Measurements from ENCODE around the gene CCDC116.
"Not testable (repeated sequence)": the region's sequence is repeated elsewhere in the genome, so short reads cannot be mapped to it uniquely, and the experiment has no call there.

CCDC116 gene

DNA sequence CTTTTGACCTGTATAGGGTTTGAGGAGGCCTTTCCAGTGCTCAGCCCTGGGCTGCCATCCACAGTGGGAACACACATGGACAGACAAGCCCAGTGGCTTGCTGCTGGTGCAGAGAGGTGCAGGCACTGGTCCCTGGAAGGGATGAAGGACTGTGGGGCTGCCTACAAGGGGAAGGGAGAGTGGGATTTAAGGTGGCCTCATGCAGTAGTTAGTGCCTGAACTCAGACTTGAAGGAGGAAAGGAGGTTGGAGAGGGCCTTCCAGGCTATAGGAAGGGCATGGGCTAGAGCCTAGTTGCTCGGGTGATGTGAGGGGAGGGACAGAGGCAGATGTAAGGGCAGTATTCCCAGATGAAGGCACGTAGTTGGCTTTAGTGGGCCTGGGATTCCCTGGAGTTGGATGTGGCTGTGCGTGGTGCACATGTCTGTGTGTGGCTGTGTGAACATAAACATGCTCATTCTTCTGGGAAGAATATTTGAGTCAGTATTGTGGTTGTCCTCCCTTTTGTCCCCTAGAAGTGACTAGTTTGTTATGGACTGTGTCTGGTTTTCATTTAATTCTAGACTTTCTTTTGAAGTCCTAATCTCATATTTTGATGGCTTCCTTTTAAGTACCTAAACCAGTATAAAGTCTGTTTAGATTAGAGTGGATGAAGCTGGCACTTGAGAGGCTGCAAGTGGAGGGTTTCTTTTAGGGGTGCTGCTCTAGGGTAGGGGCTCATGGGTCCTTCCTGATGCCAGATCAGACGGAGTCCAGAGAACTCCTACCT, 21.2 kb upstream of the CCDC116 start:
- no peak for DNase-seq

- no peak for DNase-seq
These were observed 19.7 kb upstream of the CCDC116 start for GRCh38 chr22:21612858-21613257.

GRCh38 chr22:21613553-21614233, 18.9 kb upstream of the CCDC116 start:
- DNase-seq, result no peak

- DNase-seq, result no peak
These were observed 16.8 kb upstream of the CCDC116 start for GRCh38 chr22:21615731-21616130.

GRCh38 chr22:21617337-21617736, 15.2 kb upstream of the CCDC116 start:
- DNase-seq, result not testable (repeated sequence)

DNA sequence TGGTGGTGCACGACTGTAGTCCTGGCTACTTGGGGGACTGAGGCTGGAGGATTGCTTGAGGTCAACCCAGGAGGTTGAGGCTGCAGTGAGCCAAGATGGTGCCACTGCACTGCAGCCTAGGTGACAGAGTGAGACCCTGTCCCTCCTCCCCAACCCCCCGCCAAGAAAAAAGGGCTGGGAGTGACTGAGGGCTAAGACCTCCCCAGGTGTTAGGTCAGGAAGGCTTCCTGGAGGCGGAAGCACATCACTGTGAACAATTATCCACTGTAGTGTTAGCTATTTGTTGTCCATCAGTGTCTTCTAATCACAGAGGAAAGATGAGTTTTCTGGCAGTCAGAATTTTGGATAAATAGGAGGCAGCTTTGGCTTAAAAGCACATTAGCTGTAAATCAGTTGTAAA, 11.5 kb upstream of the CCDC116 start:
- no peak for DNase-seq

- no peak for DNase-seq
These were observed 10.3 kb upstream of the CCDC116 start for GRCh38 chr22:21622011-21622918.

DNA sequence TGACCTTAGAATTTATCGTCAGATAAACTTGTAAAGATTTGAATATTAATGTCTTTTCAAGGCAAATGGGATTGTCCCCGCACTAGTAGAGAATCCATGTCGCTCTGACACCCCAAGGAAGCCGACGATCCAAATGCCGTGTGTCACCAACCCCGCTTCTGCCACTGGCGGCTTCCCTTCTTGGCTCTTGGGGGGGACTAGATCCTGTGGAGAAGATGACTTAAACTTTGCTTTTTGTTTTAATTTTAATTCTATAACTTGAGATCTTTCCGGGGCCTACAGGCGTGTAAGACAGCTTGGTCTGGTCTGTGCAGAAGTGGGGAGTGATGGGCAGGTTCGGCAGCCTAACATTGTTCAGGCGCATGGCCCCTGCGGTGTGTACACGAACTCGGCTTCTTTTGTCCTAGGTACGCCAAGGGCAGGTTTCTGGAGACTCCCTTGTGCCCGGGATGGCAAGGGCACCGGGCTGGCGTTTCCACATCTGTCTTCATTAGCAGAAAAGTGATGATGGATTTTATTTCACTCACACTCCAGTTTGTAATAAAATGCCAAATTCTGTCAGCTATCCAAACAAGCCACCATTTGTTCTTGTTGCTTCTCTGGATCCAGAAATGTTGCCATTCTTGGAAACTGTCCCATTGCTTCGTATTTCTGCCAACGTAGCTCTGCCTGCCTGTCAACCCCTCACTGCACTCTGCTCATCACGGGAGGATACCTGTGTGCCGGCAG, 9.5 kb upstream of the CCDC116 start:
- no peak for DNase-seq

GRCh38 chr22:21623648-21623970, 9.0 kb upstream of the CCDC116 start:
- DNase-seq, result no peak

DNA sequence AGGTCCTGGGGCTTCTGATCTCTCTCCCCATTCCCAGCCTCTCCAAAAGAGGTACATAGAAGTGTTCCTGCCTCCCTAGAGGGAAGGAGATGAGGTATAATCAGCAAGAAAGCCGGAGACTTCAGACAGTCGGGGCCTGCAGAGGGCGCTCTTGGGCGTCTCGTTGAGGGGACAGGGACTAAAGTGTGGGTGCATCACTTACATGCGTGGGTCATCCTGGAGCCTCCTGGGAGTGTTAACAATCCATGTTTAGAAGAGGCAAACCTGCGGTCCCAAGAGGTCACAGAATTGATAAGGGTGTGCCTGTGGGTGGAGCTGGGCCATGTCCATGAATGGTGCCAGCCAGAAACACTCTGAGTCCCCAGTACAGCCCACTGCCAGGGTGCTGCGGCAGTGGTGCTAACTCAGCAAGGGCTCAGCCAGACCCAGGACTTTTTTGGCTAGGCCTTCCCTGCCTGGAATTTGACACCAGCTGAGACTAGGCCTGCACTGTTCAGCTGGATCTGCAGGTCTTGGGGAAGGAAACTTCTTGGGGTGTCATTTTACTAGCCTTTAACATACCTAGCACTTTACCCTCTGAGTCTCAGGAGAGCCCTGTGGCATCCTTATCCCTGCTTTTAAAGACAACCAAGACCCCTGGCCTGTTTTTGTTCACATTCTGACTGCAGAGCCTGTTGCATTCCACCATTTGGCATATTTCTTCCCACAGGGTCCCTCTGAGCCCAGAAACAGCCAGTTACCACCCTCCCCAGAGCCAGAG, 8.3 kb upstream of the CCDC116 start:
- DNase-seq, result peak; percentile 72

GRCh38 chr22:21624880-21625791, 7.4 kb upstream of the CCDC116 start:
- DNase-seq, result no peak

DNA sequence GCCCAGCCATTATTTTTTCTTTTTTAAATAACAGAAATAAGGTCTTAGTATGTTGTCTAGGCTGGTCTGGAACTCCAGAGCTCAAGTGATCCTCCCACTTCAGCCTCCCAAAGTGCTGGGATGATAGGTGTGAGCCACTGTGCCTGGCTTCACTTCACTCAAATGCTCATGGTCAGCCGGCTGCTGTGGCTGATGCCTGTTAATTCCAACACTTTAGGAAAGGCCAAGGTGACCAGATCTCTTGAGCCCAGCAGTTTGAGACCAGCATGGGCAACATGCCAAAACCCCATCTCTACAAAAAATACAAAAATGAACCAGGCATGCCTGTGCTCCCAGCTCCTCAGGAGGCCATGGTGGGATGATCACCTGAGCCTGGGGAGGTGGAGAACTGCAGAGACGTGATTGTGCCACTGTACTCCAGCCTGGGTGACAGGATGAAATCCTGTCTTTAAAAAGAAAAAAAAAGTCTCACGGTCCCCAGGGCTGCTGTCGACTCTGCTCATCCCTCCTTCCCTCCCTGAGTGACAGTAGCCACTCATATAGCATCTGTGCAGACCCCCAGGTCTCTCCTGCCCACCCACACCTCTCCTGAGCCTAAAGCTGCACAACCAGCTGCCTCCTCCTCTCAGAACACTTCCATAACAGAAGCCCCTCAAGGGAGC, 6.4 kb upstream of the CCDC116 start:
- DNase-seq, result no peak

DNA sequence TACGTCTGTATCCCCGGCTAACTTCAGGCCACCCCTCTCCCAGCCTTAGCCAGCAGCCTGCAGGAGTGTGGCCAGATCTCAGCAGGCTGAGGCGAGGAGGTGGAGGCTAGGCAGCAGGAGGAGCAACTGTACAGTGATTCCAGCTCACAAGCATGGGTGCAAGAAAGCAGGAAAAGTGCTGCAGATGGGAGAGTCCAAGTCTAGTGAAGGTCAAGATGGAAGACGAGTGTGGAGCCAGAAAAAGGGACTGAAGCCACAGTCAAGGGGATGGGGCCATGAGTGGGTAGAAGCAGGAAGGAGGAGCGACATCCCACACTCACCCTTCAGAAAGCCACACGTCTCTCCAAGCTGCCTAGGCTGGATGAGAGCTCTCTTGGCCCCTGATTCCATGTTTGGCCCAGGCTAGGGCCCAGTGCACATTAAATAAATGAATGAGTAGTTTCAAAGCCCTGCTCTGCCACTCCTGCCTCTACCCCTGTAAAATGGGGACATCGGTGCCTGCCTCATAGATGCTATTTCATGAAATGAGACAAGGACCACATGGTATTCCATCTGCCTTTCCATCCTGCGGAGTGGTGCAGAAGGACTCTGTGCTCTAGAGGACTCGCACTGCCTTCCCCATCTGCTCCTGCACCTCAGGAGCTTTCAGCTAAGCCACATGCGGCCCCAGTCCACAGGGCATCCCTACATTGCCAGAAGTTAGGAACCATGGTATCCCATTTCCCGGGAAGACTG, 5.7 kb upstream of the CCDC116 start:
- DNase-seq, result no peak

- DNase-seq, result no peak
These were observed 3.9 kb upstream of the CCDC116 start for GRCh38 chr22:21628386-21629254.

GRCh38 chr22:21629255-21630149, 3.1 kb upstream of the CCDC116 start, which contains the start of gene YDJC:
Gene YDJC (minus strand): TSS chr22:21630022. CDS start chr22:21630014, 8 bp downstream.
- DNase-seq, result peak; percentile 94

DNA sequence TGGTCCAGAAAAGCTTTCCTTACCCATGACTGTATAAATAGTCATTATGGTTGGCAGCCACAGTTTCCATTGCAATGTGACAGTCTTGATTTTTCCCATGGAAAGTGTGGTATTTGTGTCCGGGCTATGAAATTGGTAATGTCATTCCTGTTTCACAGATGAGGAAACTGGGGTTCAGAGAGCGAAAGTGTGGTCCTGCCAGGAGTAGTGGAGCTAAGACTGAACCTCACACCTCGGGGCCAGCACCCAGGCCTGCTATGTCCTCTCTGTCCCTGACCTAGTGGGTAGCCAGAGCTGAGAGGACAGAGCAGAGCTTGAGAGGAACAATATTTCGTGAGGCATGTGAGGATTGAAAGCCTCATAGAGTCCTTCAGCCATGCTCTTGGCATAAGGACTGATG, 1.5 kb upstream of the CCDC116 start:
- DNase-seq, result no peak

GRCh38 chr22:21632931-21633330, 371 bp downstream of the CCDC116 start:
- no peak for DNase-seq
